Fibroblast of skin of right quadriceps (primary cell): Measurements from ENCODE around the gene GPR3.

Experiments
- DNase-seq: peaks from one replicate; pipeline ENCODE4 v3.0.0-alpha.2; 2013

GPR3 gene, protein sequence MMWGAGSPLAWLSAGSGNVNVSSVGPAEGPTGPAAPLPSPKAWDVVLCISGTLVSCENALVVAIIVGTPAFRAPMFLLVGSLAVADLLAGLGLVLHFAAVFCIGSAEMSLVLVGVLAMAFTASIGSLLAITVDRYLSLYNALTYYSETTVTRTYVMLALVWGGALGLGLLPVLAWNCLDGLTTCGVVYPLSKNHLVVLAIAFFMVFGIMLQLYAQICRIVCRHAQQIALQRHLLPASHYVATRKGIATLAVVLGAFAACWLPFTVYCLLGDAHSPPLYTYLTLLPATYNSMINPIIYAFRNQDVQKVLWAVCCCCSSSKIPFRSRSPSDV

GRCh38 chr1:27392096-27392777 lies at the start of gene GPR3:
Gene GPR3 (plus strand): TSS chr1:27392622. CDS start chr1:27393799, 1,177 bp downstream.
- peak; percentile 93 for DNase-seq

GRCh38 chr1:27342778-27343638 lies 49.4 kb upstream of the GPR3 start:
- no peak for DNase-seq

DNA sequence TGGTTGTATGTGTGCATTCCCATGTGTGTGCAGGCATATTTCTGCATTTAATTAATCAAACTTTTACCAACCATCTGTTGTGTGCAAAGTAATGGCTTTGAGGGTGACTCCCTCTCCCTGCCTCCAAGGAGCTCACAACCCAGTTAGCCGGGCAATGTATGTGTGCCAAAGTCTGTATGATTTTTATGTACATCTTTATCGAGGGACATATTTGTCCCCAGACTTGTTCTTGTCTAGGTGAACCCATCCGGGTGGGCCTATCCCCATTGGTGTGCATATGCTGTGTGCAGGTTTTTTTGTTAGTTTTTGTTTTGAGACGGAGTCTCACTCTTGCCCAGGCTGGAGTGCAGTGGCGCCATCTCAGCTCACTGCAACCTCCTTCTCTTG lies 48.8 kb upstream of the GPR3 start:
- no peak for DNase-seq

DNA sequence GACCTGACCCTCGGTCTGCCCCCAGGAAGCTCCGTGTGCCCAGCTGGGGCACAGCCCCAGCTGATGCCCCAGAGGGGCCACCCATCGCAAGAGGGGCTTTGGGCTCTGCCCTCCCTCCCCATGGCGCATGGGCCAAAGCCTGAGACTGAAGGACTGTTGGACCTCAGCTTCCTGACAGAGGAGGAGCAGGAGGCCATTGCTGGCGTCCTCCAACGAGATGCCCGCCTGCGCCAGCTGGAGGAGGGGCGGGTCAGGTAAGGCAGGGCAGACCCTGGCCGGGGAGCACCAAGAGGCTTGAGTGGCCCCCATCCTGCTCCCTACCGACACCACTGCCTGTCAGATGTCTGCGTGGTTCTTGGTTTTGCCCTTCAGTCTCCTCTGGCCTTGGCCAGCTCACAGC lies 47.1 kb upstream of the GPR3 start:
- DNase-seq, result no peak

DNA sequence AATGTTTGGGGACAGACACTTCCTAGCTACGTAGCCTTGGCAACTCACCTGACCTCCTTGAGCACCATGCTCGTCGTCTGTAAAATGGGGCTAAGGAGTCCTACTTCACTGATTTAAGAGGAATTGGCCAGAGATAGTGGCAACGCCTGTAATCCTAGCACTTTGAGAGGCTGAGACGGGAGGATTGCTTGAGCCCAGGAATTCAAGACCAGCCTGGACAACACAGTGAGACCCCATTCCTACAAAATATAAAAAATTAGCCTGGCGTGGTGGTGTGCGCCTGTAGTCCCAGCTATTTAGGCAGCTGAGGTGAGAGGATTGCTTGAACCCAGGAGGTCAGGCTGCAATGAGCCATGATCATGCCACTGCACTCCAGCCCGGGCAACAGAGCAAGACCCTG lies 46.1 kb upstream of the GPR3 start:
- no peak for DNase-seq

GRCh38 chr1:27346991-27347624 lies 45.3 kb upstream of the GPR3 start:
- DNase-seq, result no peak

DNA sequence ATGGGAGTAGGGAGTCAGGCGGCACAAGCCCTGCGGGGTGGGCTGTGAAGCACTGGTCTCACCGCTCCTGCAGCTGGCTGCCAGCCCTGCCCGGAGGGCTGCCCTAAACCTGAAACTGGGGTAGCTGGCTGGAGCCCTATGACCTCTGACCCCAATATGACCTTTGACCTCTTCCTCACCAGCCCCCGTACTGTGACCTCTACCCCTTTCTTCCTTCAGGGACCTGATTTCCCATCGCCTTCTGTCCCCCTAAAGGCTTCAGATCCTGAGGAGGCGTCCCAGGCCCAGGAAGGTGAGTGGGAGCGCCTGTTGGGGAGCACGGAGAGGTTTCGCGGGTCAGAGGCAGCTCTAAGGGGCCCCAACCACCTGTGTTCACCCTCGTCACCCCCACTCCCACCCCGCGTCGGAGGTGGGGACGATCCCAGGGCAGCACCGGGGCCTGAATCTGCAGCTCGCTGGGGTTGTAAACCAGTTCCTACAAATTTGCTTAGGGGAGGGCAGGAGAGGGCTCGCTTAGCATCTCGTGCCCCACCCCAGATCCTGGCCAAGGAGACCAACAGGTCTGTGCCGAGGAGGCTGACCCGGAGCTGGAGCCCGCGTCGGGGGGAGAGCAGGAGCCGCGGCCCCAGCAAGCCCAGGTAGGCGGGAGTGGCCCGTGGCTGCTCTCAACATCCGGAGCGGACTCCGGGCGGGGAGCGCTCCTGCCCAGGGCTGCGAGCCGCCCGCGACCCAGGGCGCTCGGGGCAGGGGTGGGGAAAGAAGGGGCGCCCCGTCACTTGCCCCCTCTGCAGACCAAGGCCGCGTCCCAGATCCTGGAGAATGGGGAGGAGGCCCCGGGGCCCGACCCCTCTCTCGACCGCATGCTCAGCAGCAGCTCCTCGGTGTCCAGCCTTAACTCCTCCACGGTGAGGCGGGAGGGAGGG lies 43.3 kb upstream of the GPR3 start:
- DNase-seq, result no peak

- DNase-seq, result peak; percentile 61
Observed at GRCh38 chr1:27349784-27350662, 42.4 kb upstream of the GPR3 start.

DNA sequence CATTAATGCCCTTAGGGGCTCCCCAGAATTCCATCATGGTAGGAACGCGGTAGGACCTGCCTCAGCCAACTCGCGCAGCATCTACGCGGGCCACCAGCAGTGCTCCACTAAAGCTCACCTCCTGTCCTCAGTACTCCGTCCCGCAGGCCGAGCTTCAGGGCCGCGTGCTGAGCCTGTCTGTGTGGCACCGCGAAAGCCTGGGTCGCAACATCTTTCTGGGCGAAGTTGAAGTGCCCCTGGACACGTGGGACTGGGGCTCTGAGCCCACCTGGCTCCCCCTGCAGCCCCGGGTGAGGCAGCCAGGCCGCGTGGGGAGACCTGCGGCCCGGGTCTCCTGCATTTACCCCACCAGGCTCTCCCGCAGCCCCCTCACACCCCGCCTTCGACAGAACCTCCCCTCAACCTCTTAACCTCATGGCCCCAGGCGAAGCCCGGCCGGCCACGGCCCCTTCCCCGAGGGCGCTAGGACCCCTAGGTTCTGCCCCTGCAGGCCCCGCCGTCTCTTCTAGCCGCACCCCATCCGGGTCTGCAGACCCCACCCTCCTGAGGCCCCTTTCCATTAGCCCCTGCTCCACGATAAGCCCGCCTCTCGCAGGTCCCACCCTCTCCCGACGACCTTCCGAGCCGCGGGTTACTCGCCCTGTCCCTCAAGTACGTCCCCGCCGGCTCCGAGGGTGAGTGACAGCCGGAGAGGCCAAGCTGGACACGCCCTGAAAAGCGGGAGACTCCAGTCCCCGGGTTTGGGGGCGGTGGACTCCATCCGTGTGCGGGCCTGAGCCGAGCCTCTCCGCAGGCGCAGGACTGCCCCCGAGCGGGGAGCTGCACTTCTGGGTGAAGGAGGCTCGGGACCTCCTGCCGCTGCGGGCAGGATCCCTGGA lies 41.5 kb upstream of the GPR3 start:
- DNase-seq, result peak; percentile 28

DNA sequence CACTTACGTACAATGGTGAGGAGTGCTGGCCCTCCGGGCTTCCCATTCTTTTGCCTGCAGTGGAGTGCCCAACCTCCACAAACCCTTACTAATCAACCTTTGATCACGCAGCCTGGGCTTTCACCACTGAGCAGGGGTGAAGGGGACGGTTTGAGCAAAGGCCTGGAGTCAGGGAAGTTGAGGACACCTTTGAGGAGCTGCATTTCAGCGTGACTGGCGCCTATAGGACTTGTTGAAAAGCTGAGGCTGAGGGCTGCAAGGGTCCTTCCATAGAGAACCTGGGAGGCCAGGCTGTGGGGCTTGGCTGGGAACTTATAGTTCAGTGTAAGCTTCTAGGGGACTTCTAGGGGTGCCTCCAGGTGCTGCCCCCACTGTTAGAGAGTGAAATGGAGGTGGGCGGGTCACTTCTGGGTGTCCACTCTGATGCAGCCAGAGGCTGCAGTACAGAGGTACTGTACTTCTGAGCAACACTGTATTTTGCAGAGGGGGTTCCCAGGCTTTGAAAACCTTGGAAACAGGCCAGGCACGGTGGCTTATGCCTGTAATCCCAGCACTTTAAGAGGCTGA lies 40.8 kb upstream of the GPR3 start:
- no peak for DNase-seq

DNA sequence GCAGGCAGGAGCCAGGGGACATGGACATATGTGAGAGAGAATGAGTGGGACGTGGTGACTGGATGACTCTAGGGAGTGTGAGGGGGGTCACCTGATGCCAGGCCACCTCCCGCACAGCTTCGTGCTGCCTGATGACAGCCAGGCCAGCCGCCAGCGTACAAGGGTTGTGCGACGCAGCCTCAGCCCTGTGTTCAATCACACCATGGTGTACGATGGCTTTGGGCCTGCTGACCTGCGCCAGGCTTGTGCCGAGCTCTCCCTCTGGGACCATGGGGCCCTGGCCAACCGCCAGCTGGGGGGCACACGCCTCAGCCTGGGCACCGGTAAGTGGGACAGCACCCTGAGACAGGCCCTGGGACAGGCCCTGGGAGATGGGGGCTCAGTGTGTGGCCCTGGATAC lies 39.3 kb upstream of the GPR3 start:
- DNase-seq, result no peak

DNA sequence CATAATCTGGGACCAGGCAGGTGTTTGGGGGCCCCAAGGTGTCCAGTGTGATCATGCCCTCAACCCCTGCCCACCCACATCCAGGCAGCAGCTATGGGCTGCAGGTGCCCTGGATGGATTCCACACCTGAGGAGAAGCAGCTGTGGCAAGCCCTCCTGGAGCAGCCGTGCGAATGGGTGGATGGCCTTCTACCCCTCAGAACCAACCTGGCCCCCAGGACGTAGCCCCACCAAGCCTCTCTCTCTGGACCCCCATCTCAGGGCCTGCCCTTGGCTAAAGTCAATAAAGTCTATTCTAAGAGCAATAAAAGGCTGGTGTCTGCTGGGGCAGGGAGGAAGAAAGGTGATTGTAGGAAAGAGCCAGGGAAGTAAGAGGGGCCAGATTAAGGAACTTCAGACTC lies 38.8 kb upstream of the GPR3 start:
- no peak for DNase-seq

DNA sequence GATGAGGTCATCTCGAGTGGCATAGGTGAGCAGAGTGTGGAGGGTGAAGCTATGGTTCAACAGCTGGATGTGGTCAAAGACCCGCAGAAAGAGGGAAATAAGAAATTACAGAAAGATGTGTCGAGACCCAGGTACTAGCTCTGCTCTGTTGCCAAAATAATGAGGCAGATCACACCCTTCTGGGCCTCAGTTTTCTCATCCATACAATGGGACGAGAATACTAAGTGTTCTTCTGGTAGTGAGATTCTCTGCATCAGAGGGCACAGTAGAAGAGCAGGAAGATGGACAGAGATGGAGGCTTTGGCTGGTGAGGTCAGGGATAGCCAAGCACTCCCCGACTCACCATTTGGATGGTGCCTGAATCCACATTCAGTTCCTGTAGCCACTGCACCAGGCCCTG lies 36.7 kb upstream of the GPR3 start:
- DNase-seq, result no peak

GRCh38 chr1:27356277-27356618 lies 36.2 kb upstream of the GPR3 start:
- DNase-seq, result no peak

GRCh38 chr1:27356619-27357280 lies 35.7 kb upstream of the GPR3 start:
- DNase-seq, result no peak

- peak; percentile 52 for DNase-seq
Observed at GRCh38 chr1:27357281-27358037, 35.0 kb upstream of the GPR3 start.

DNA sequence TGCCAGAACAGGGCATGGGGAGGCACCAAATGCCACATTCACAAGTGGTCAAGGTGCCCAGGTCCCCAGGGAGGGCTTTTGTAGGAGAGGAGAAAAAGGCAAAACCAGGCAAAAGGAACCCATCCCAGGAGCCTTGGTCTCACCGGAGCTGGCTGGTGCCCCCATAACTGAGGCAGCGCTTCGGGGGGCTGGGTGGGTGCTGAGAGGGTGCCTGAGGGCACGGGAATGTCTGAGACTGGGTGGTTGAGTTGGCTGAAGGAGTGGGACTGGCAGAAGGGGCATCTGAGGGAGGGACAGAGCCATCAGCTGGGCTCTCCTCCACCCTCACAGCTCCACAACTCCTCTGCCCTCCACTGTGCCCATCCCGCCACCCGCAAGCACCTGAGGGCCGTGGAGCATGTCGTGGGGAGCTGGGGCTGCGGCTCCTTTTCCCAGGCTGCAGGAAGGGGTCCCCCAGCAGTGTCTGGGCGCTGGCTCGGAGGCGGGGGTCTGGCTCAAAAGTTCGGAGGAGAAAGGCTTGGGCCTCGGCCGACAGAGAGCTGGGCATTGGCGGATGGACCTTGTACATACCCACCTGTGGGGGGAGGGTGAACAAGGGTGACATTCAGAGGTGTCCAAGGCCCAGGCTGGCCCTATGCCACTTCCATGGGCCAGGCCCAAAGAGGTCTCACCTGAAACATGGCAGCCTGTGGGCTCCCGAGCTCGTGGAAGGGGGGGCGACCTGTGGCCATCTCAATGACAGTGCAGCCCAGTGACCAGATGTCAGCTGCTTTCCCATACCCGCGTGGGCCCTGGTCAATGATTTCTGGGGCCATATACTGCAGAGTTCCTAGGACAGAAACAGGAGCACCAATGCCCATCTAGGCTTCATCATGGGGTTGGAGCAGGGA lies 34.1 kb upstream of the GPR3 start:
- no peak for DNase-seq
